AG04449 (cell line): ENCODE data around the gene EPM2A.

ENCODE experiments used
- CTCF ChIA-PET: fragments of 350-600 bp; formaldehyde crosslinking; extraction: SDS; loops from one replicate; lab custom pipeline; 2021; ENCODE audit warnings: antibody characterized with exemption; lab: Yijun Ruan, JAX
- POLR2A ChIA-PET: fragments of 400-600, 350-600 bp; formaldehyde crosslinking; extraction: SDS; loops from one replicate; lab custom pipeline; 2020; ENCODE audit warnings: antibody characterized with exemption, inconsistent platforms; lab: Yijun Ruan, JAX
- DNase-seq: peaks from one replicate; pipeline ENCODE4 v3.0.0-alpha.2; 2010; ENCODE audit warnings: low read depth, low spot score
- H3K4me3 ChIP-seq: 2 replicates; pipeline ENCODE4 v1.5.1; 2011; ENCODE audit warnings: low read depth, mild to moderate bottlenecking, control low read depth, low read length
- CTCF ChIP-seq: IDR thresholded peaks from one replicate; pipeline ENCODE4 v1.5.1; 2011; ENCODE audit warnings: mild to moderate bottlenecking, moderate library complexity, low read length, control low read depth, inconsistent platforms; ENCODE audit not compliant: insufficient read depth; ENCODE audit errors: missing control alignments

EPM2A gene

GRCh38 chr6:145688493-145688905 lies 46.8 kb downstream of the EPM2A start:
- TF ChIP-seq CTCF = no peak
- CTCF ChIA-PET = interaction anchor here (0.9 kb wide), 1 partner anchor 16 kb away, joined by 3 read pairs; no protein-coding TSS in a partner anchor
- H3K4me3 ChIP-seq = no peak overlapping the region
- POLR2A ChIA-PET = interaction anchor here (0.9 kb wide), 1 partner anchor 46 kb away, joined by 5 read pairs; no protein-coding TSS in a partner anchor
- DNase-seq = no peak

DNA sequence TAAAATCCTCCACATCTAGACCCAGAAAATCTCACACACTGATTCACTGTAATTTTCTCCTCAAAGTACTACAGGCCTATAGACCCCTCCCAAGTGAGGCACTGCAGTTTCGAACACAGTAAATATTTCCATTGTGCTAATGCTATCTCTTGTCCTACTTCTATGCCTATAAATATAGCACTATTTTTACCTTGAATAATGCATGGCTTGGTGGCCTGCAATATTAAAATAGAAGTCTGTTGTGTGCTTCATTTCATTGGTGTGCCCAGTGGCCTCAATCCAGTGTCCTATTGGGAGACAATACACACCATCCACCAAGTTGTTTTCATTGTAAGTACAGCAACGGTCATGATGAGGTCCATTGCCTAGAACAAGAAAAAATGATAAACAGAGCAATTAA lies 49.4 kb downstream of the EPM2A start:
- ChIA-PET CTCF (interaction anchor here (0.8 kb wide), 1 partner anchor 8 kb away, joined by 3 read pairs; no protein-coding TSS in a partner anchor), POLR2A (no interaction called here)
- DNase-seq = no peak
- H3K4me3 ChIP-seq = no peak overlapping the region
- no peak for TF ChIP-seq CTCF

- ChIA-PET CTCF (no interaction called here), POLR2A (no interaction called here)
- H3K4me3 ChIP-seq = no peak overlapping the region
- no peak for TF ChIP-seq CTCF
- DNase-seq = no peak
These were observed 53.4 kb downstream of the EPM2A start for GRCh38 chr6:145681965-145682364.

- DNase-seq = no peak
- ChIA-PET CTCF (interaction anchor here (1.0 kb wide), 1 partner anchor 14 kb away, joined by 3 read pairs; no protein-coding TSS in a partner anchor), POLR2A (no interaction called here)
- no peak for TF ChIP-seq CTCF
- no peak overlapping the region for H3K4me3 ChIP-seq
These were observed 61.8 kb downstream of the EPM2A start for GRCh38 chr6:145673504-145673903.

GRCh38 chr6:145670311-145670710 lies 65.0 kb downstream of the EPM2A start:
- no peak for TF ChIP-seq CTCF
- ChIA-PET POLR2A (no interaction called here), CTCF (no interaction called here)
- H3K4me3 ChIP-seq = no peak overlapping the region
- DNase-seq = no peak

DNA sequence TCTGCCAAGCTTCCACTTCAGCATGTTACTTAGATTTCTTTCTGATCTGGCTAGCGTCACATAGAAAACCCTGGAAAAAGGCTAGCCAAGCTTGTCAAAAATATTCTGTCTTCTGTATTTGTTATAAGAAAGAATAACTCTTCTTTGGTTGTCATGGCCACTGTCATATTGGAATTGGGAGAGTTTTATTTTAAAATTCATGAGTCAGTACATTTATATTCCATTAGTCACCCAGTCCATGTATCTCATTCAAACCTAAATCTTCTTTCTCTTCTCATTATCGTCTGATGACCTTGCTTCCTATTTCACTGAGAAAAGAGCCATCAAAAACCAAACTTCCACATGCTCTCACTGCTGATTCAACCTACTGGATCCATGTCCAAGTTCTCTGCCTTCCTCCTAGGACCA lies 65.7 kb downstream of the EPM2A start:
- ChIA-PET CTCF (no interaction called here), POLR2A (no interaction called here)
- no peak overlapping the region for H3K4me3 ChIP-seq
- DNase-seq = peak; percentile 57
- TF ChIP-seq CTCF = no peak
